HCT116 (cell line): ENCODE measurements around the gene C1orf105. TPM values are rescaled to one million over a fixed set of nuclear protein-coding genes. Genes with fewer than 3 reads are reported as not detected.

Experiments used
- ATAC-seq: fragments of 200-7000 bp; cut with Tn5 transposase; 2 replicates; pipeline ENCODE4 v1.9.1; 2020; ENCODE audit warnings: mild to moderate bottlenecking, moderate library complexity
- BruUV-seq: library from RNA; stranded (reverse); fragments of 400-500 nt; replicated peaks from 2 replicates; lab custom pipeline; 2021; lab: Mats Ljungman, UMichigan
- CTCF ChIA-PET: fragments of 300-600 bp; sonication (Branson Sonifier 250); formaldehyde crosslinking; loops from one replicate; lab custom pipeline; 2021; ENCODE audit warnings: antibody characterized with exemption; lab: Charles Lee
- POLR2A ChIA-PET: fragments of 300-600, 350-600 bp; sonication (Branson Sonifier 250); formaldehyde crosslinking; loops from one replicate; lab custom pipeline; 2021; ENCODE audit warnings: antibody characterized with exemption; lab: Charles Lee
- RAD21 ChIA-PET, 2 experiments: fragments of 300-600 bp; sonication (Branson Sonifier 250); formaldehyde crosslinking; loops; one replicate each; lab custom pipeline; 2023; ENCODE audit warnings: low total read pairs in 2 of 2; ENCODE audit not compliant: uncharacterized antibody in 2 of 2, unreplicated experiment in 2 of 2, low non-redundant PET in 1 of 2; lab: Charles Lee
- DNase-seq: peaks from one replicate; pipeline ENCODE4 v3.0.0-alpha.2; 2010; ENCODE audit warnings: low read depth, low spot score
- H2AFZ ChIP-seq: fragments of 200-600 bp; shearing (Covaris generic), sonication (generic); 2 replicates; pipeline ENCODE4 v1.6.1; 2017; ENCODE audit warnings: low read depth, mixed run types, mixed read lengths, antibody characterized with exemption, low read length; ENCODE audit not compliant: poor library complexity, severe bottlenecking
- H3K27ac ChIP-seq: 2 replicates; pipeline ENCODE4 v1.5.1; 2012; ENCODE audit warnings: low read depth, low read length
- H3K27me3 ChIP-seq: fragments of 200-600 bp; sonication (generic); 2 replicates; pipeline ENCODE4 v1.6.1; 2016; ENCODE audit warnings: mixed run types, low read length, mixed read lengths; ENCODE audit not compliant: insufficient read depth
- H3K36me3 ChIP-seq, 2 experiments: fragments of 200-500 bp in 1 of 2; fragments of 200-600 bp in 1 of 2; sonication (Bioruptor generic) in 1 of 2; sonication (generic) in 1 of 2; 2 replicates each; pipeline versions ENCODE4 v1.5.1 to v1.6.1; 2014 to 2016; ENCODE audit warnings: low read length in 2 of 2, inconsistent platforms in 1 of 2, mixed read lengths in 1 of 2, mixed run types in 1 of 2; ENCODE audit not compliant: insufficient read depth in 2 of 2, control insufficient read depth in 1 of 2
- H3K4me1 ChIP-seq, 2 experiments: fragments of 200-600 bp in 1 of 2; sonication (generic) in 1 of 2; 2 replicates each; pipeline versions ENCODE4 v1.5.1 to v1.6.1; 2012 to 2017; ENCODE audit warnings: low read length in 2 of 2, inconsistent platforms in 1 of 2, mild to moderate bottlenecking in 1 of 2, mixed read lengths in 1 of 2, mixed run types in 1 of 2, moderate library complexity in 1 of 2; ENCODE audit not compliant: insufficient read depth in 2 of 2, control insufficient read depth in 1 of 2
- H3K4me2 ChIP-seq: fragments of 200-600 bp; sonication (generic); 2 replicates; pipeline ENCODE4 v1.6.1; 2017; ENCODE audit warnings: mixed run types, low read length, mixed read lengths
- H3K4me3 ChIP-seq, 2 experiments: fragments of 200-600 bp in 1 of 2; sonication (generic) in 1 of 2; replicated peaks in 1 of 2; 2 replicates each; pipeline ENCODE4 v1.5.1; 2011 to 2016; ENCODE audit warnings: low read length in 2 of 2, control low read depth in 1 of 2, low read depth in 1 of 2, mild to moderate bottlenecking in 1 of 2, mixed read lengths in 1 of 2, mixed run types in 1 of 2
- H3K79me2 ChIP-seq: fragments of 200-600 bp; sonication (generic); 2 replicates; pipeline ENCODE4 v1.6.1; 2017; ENCODE audit warnings: mild to moderate bottlenecking, mixed run types, low read length, moderate library complexity, mixed read lengths; ENCODE audit not compliant: insufficient read depth
- H3K9ac ChIP-seq: fragments of 200-600 bp; sonication (generic); 2 replicates; pipeline ENCODE4 v1.6.1; 2016; ENCODE audit warnings: low read length, mixed read lengths
- H3K9me2 ChIP-seq: fragments of 200-600 bp; sonication (generic), shearing (Covaris generic); 2 replicates; pipeline ENCODE4 v1.6.1; 2017; ENCODE audit warnings: mixed run types, mild to moderate bottlenecking, moderate library complexity; ENCODE audit not compliant: insufficient read depth
- H3K9me3 ChIP-seq, 2 experiments: fragments of 200-500 bp in 1 of 2; fragments of 200-600 bp in 1 of 2; sonication (Bioruptor generic) in 1 of 2; sonication (generic) in 1 of 2; 2 replicates each; pipeline ENCODE4 v1.6.1; 2014 to 2017; ENCODE audit warnings: low read length in 2 of 2, mixed read lengths in 2 of 2, inconsistent platforms in 1 of 2, low read depth in 1 of 2, mild to moderate bottlenecking in 1 of 2, mixed run types in 1 of 2, moderate library complexity in 1 of 2; ENCODE audit not compliant: control insufficient read depth in 1 of 2, insufficient read depth in 1 of 2
- H4K20me1 ChIP-seq: fragments of 200-600 bp; sonication (generic), shearing (Covaris generic); 2 replicates; pipeline ENCODE4 v1.6.1; 2017; ENCODE audit warnings: mixed run types, mild to moderate bottlenecking, moderate library complexity; ENCODE audit not compliant: insufficient read depth
- CBX3 ChIP-seq: IDR thresholded peaks from 2 replicates; pipeline ENCODE4 v1.6.1; 2012; ENCODE audit warnings: low read depth
- CEBPB ChIP-seq: IDR thresholded peaks from 2 replicates; pipeline ENCODE4 v1.6.1; 2012; ENCODE audit warnings: low read depth
- ELF1 ChIP-seq: IDR thresholded peaks from 2 replicates; pipeline ENCODE4 v1.6.1; 2012; ENCODE audit warnings: low read depth, borderline replicate concordance
- EZH2 ChIP-seq: fragments of 200-600 bp; sonication (generic); IDR thresholded peaks from 2 replicates; pipeline ENCODE4 v1.6.1; 2017; ENCODE audit warnings: antibody characterized with exemption, mixed run types
- EZH2phosphoT487 ChIP-seq: fragments of 200-600 bp; IDR thresholded peaks from 2 replicates; pipeline ENCODE4 v1.6.1; 2018; ENCODE audit warnings: antibody characterized with exemption, borderline replicate concordance
- JUND ChIP-seq: IDR thresholded peaks from 2 replicates; pipeline ENCODE4 v1.6.1; 2012
- MAX ChIP-seq: IDR thresholded peaks from 2 replicates; pipeline ENCODE4 v1.6.1; 2012
- POLR2A ChIP-seq: IDR thresholded peaks from 2 replicates; pipeline ENCODE4 v1.7.0; 2011; ENCODE audit warnings: borderline replicate concordance; ENCODE audit not compliant: insufficient read depth, insufficient read length; ENCODE audit errors: extremely low read depth
- POLR2AphosphoS5 ChIP-seq: IDR thresholded peaks from 2 replicates; pipeline ENCODE4 v1.6.1; 2011; ENCODE audit warnings: mild to moderate bottlenecking, low read depth, low read length, moderate library complexity
- RAD21 ChIP-seq: IDR thresholded peaks from 2 replicates; pipeline ENCODE4 v1.6.1; 2012; ENCODE audit warnings: low read depth, mild to moderate bottlenecking
- SIN3A ChIP-seq: IDR thresholded peaks from 2 replicates; pipeline ENCODE4 v1.6.1; 2012; ENCODE audit warnings: low read depth
- SP1 ChIP-seq: IDR thresholded peaks from 2 replicates; pipeline ENCODE4 v1.6.1; 2012; ENCODE audit warnings: low read depth
- TCF7L2 ChIP-seq: IDR thresholded peaks from 2 replicates; pipeline ENCODE4 v1.7.0; 2011; ENCODE audit warnings: borderline replicate concordance, inconsistent platforms; ENCODE audit not compliant: insufficient read depth, insufficient read length; ENCODE audit errors: extremely low read depth
- ZFX ChIP-seq: fragments of 450-650 bp; IDR thresholded peaks from 2 replicates; pipeline ENCODE4 v1.6.1; 2017
- intact Hi-C: fragments of 100-400 bp; cut with micrococcal nuclease; formaldehyde crosslinking; loops from 2 replicates; pipeline ENCODE4 v1.10.0; 2022
- total RNA-seq: library from RNA; stranded (reverse); gene quantifications from one replicate; pipeline ENCODE4 v1.2.1, GENCODE V29; 2021; ENCODE audit not compliant: unreplicated experiment
- TF ChIP-seq, protein P1 (sequence below): IDR thresholded peaks from 2 replicates; pipeline ENCODE4 v1.6.1; 2011; ENCODE audit warnings: mild to moderate bottlenecking, low read length, moderate library complexity; ENCODE audit not compliant: insufficient replicate concordance; ENCODE audit errors: extremely low read depth
- TF ChIP-seq, protein P2 (sequence below): IDR thresholded peaks from 2 replicates; pipeline ENCODE4 v1.6.1; 2012; ENCODE audit warnings: low read depth

Gene C1orf105
- total RNA-seq, 1 experiment from 2014 or later, result not detected

DNA sequence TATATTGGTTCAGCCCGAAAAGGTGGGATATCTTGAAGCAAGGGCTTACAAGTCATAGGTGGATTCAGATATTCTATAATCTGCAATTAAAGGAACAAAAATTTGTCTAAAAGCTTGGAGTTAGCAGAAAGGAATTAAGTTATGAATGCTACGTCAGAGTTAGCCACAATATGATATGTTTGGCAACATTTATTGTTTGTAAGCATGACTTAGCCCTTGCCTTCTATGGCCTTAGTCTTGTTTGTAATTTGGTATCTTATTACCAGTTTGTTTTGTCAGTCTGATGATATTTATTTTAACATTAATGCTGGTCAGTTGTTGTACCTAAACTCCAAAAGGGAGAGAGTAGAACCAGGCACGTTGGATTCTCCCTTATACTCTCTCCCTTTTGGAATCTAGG, 69.4 kb downstream of the C1orf105 start (continued):
- TF ChIP-seq POLR2A (no peak), MAX (no peak), JUND (no peak), CBX3 (no peak), SIN3A (no peak), EZH2phosphoT487 (no peak), RAD21 (no peak), POLR2AphosphoS5 (no peak), ELF1 (no peak), TCF7L2 (no peak), ZFX (no peak)

GRCh38 chr1:172492421-172492820, 71.9 kb downstream of the C1orf105 start:
- Histone ChIP-seq H3K79me2 (no peaks in the 10 kb centered on the region), H3K27me3 (no peaks in the 10 kb centered on the region), H4K20me1 (no peaks in the 10 kb centered on the region), H3K9ac (no peak overlapping the region), H3K4me3 (no peak overlapping the region), H3K9me3 (no peaks in the 10 kb centered on the region), H2AFZ (no peak overlapping the region), H3K9me2 (no peaks in the 10 kb centered on the region), H3K4me1 (peaks cover 5 to 8% of the 10 kb centered on the region in 2 experiments; a peak in 3 of 4 replicates), H3K36me3 (no peaks in the 10 kb centered on the region), H3K4me2 (no peak overlapping the region), H3K27ac (no peak overlapping the region)
- ATAC-seq, result no peak
- TF ChIP-seq SP1 (no peak), CEBPB (no peak), EZH2 (no peak), EZH2phosphoT487 (no peak), POLR2A (no peak)
- TF ChIP-seq, protein P1, sequence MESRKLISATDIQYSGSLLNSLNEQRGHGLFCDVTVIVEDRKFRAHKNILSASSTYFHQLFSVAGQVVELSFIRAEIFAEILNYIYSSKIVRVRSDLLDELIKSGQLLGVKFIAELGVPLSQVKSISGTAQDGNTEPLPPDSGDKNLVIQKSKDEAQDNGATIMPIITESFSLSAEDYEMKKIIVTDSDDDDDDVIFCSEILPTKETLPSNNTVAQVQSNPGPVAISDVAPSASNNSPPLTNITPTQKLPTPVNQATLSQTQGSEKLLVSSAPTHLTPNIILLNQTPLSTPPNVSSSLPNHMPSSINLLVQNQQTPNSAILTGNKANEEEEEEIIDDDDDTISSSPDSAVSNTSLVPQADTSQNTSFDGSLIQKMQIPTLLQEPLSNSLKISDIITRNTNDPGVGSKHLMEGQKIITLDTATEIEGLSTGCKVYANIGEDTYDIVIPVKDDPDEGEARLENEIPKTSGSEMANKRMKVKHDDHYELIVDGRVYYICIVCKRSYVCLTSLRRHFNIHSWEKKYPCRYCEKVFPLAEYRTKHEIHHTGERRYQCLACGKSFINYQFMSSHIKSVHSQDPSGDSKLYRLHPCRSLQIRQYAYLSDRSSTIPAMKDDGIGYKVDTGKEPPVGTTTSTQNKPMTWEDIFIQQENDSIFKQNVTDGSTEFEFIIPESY, result no peak
- TF ChIP-seq, protein P2, sequence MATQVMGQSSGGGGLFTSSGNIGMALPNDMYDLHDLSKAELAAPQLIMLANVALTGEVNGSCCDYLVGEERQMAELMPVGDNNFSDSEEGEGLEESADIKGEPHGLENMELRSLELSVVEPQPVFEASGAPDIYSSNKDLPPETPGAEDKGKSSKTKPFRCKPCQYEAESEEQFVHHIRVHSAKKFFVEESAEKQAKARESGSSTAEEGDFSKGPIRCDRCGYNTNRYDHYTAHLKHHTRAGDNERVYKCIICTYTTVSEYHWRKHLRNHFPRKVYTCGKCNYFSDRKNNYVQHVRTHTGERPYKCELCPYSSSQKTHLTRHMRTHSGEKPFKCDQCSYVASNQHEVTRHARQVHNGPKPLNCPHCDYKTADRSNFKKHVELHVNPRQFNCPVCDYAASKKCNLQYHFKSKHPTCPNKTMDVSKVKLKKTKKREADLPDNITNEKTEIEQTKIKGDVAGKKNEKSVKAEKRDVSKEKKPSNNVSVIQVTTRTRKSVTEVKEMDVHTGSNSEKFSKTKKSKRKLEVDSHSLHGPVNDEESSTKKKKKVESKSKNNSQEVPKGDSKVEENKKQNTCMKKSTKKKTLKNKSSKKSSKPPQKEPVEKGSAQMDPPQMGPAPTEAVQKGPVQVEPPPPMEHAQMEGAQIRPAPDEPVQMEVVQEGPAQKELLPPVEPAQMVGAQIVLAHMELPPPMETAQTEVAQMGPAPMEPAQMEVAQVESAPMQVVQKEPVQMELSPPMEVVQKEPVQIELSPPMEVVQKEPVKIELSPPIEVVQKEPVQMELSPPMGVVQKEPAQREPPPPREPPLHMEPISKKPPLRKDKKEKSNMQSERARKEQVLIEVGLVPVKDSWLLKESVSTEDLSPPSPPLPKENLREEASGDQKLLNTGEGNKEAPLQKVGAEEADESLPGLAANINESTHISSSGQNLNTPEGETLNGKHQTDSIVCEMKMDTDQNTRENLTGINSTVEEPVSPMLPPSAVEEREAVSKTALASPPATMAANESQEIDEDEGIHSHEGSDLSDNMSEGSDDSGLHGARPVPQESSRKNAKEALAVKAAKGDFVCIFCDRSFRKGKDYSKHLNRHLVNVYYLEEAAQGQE, result no peak
- ChIA-PET POLR2A (no interaction called here), RAD21 (no interaction called here), CTCF (no interaction called here)
- BruUV-seq, result no TSS peak
- intact Hi-C loops, result no loop called here
- DNase-seq, result no peak
